Naive thymus-derived CD8-positive, alpha-beta T cell (primary cell): Measurements from ENCODE around the gene CD247. TPM values are rescaled to one million over a fixed set of nuclear protein-coding genes. Genes with fewer than 3 reads are reported as not detected.

Experiments
- ATAC-seq, 2 donors: fragments of 150-1000 bp; cut with Tn5 transposase in 1 of 2; sonication (Bioruptor Pico), chemical (Tn5 transposase) in 1 of 2; 1 replicate in 1 of 2; 2 replicates in 1 of 2; pipeline ENCODE4 v1.10.0; 2021; ENCODE audit warnings: mild to moderate bottlenecking in 2 of 2, moderate library complexity in 2 of 2
- POLR2A ChIA-PET: fragments of 350-600 bp; sonication (Branson Sonifier 250); formaldehyde crosslinking; loops from one replicate; lab custom pipeline; 2021; ENCODE audit warnings: antibody characterized with exemption; lab: Charles Lee
- DNase-seq, 10 donors: peaks; one replicate each; pipeline versions ENCODE4 v3.0.0 to v3.0.0-alpha.2; 2020 to 2022
- H3K27ac Mint-ChIP-seq, 10 donors: one replicate each; pipeline ENCODE4 v1.8.0; 2020 to 2022; ENCODE audit warnings: mild to moderate bottlenecking in 10 of 10, mixed read lengths in 10 of 10, moderate library complexity in 4 of 10, inconsistent platforms in 1 of 10
- H3K27me3 Mint-ChIP-seq, 5 donors: one replicate each; pipeline ENCODE4 v1.8.0; 2021 to 2022; ENCODE audit warnings: mixed read lengths in 5 of 5
- H3K36me3 Mint-ChIP-seq, 3 donors: one replicate each; pipeline ENCODE4 v1.8.0; 2020 to 2022; ENCODE audit warnings: mixed read lengths in 3 of 3, mild to moderate bottlenecking in 2 of 3, inconsistent platforms in 1 of 3
- H3K4me1 Mint-ChIP-seq, 4 donors: one replicate each; pipeline ENCODE4 v1.8.0; 2021 to 2022; ENCODE audit warnings: mixed read lengths in 4 of 4
- H3K4me3 Mint-ChIP-seq, 10 donors: one replicate each; pipeline ENCODE4 v1.8.0; 2020 to 2022; ENCODE audit warnings: mild to moderate bottlenecking in 10 of 10, mixed read lengths in 10 of 10, moderate library complexity in 6 of 10, inconsistent platforms in 1 of 10
- H3K9me3 Mint-ChIP-seq, 9 donors: one replicate each; pipeline ENCODE4 v1.8.0; 2020 to 2022; ENCODE audit warnings: mixed read lengths in 9 of 9, mild to moderate bottlenecking in 3 of 9, inconsistent platforms in 1 of 9, moderate library complexity in 1 of 9
- polyA plus RNA-seq, 3 donors: library from polyadenylated mRNA; unstranded; fragments of 300-500 nt; fragmentation: Illumina TruSeq; gene quantifications; one replicate each; pipeline ENCODE4 v1.2.3, GENCODE V29; 2021
- total RNA-seq, 8 experiments: library from RNA in 2 of 8; stranded (reverse) in 2 of 8; gene quantifications; one replicate each; pipeline ENCODE4 v1.2.3 and lab custom pipeline; 2021 to 2026

The CD247 gene
- total and polyA plus RNA-seq, 5 experiments from 2014 or later: 244 to 325 (median 308) TPM

DNA sequence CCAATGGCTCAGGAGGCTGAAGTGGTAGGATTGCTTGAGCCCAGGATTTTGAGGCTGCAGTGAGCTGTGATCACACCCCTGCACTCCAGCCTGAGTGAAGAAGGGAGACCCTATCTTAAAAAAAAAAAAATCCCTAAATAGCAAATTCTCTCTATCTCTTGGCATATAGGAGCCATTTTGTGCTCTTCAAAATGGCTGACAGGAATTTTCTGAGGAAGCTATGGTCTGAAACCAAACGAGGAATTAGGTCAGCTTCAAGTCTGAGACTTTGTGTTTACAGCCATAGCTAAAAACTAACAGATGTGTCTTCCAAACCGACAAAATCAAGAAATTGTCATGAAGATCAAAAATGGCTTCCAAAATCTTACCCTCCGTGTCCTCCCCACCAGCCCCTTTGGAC lies 10.6 kb downstream of the CD247 start:
- DNase-seq (no peak), ATAC-seq (no peak)
- H3K4me1 Mint-ChIP-seq: peaks cover 54 to 98% (median 93%) of the 10 kb centered on the region in 4 donors
- peaks cover 7 to 93% (median 32%) of the 10 kb centered on the region in 3 donors for H3K36me3 Mint-ChIP-seq
- peak overlapping the region in 7 of 10 donors; percentile 32 to 97 (median 61) for H3K27ac Mint-ChIP-seq
- H3K4me3 Mint-ChIP-seq: peak overlapping the region in 5 of 10 donors; percentile 15 to 27 (median 22)
- H3K27me3 Mint-ChIP-seq: no peaks in the 10 kb centered on the region
- POLR2A ChIA-PET: interaction anchor here (0.7 to 3.5 kb wide), 3 partner anchors 10 to 27 kb away, joined by 3 to 23 read pairs (median 4); partner anchors contain the start of gene CD247
- no peaks in the 10 kb centered on the region for H3K9me3 Mint-ChIP-seq

DNA sequence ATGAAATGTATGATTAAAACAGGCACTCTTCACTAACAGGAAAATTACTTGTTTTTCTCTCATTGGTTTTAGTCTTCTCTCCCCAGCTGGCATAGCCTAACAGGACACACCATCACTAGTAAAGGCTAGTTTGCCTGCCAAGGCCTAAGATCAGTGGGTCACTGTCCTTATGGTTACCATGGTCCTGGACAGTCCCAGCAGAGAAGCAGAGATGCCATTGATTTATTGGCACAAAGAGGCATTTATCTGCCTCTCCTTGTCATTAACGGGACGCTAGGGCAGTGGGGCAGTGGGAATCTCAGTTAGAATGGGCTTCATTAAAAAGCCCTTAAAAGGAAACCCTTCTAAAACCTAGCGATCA lies 13.9 kb downstream of the CD247 start:
- no peak for DNase-seq

DNA sequence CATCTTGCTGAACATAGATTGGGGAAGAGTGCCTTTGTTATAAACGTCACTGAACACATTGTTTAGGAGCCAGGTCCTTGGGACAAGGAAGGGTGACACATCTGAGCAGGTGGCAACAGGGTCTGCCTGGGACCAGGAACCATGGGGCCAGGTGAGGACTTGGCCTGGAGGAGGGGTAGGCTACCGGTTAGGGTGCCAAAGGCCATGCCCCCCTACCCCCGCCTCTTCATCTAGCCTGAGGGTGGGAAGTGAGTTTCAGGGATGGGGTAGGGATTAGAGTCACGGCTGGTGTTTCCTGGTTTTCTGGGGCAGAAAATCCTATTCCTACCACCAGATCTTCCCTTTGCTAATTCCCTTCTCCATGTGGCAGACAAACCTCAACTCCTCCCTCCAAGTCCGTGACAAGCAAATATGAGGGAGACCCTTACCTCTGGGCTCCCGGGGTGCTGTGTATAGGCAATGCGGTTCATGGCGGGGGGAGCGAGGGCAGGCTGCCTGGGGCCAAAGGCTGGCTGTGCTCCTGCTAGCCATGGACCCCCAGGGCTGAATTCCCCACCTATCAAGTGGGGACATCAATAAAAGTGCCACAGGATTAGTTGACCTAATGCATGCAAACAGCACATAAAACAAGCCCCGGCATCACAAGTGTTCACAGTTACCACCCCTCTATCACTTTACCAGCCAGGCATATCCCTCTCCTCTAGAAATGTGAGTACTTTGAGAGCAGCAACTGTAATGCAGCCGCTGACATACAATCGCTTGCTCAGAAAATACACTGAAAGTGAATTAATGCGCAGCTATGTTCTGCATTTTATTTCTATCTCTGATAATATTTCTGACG lies 14.5 kb downstream of the CD247 start:
- POLR2A ChIA-PET: interaction anchor here (1.0 to 4.8 kb wide), 2 partner anchors 12 to 49 kb away, joined by 3 to 42 read pairs; partner anchors contain the start of gene CD247
- no peak for DNase-seq
- Mint-ChIP-seq H3K36me3 (peaks cover 10 to 89% (median 18%) of the 10 kb centered on the region in 3 donors), H3K9me3 (no peaks in the 10 kb centered on the region), H3K27me3 (no peaks in the 10 kb centered on the region), H3K4me3 (peak overlapping the region in 9 of 10 donors; percentile 23 to 77 (median 54)), H3K4me1 (peaks cover 54 to 99% (median 94%) of the 10 kb centered on the region in 4 donors), H3K27ac (peak overlapping the region; percentile 51 to 97 (median 79))
- no peak for ATAC-seq

More for the DNA sequence above, 13.9 kb downstream of the CD247 start:
- Mint-ChIP-seq H3K36me3 (peaks cover 10 to 89% (median 23%) of the 10 kb centered on the region in 3 donors), H3K27ac (peak overlapping the region in 9 of 10 donors; percentile 34 to 97 (median 67)), H3K4me3 (peak overlapping the region in 6 of 10 donors; percentile 15 to 46 (median 24)), H3K4me1 (peaks cover 56 to 98% (median 95%) of the 10 kb centered on the region in 4 donors), H3K27me3 (no peaks in the 10 kb centered on the region), H3K9me3 (no peaks in the 10 kb centered on the region)
- no peak for ATAC-seq
- POLR2A ChIA-PET: interaction anchor here (0.5 to 2.4 kb wide), 6 partner anchors 10 to 57 kb away, joined by 3 to 9 read pairs (median 4); no protein-coding TSS in a partner anchor

DNA sequence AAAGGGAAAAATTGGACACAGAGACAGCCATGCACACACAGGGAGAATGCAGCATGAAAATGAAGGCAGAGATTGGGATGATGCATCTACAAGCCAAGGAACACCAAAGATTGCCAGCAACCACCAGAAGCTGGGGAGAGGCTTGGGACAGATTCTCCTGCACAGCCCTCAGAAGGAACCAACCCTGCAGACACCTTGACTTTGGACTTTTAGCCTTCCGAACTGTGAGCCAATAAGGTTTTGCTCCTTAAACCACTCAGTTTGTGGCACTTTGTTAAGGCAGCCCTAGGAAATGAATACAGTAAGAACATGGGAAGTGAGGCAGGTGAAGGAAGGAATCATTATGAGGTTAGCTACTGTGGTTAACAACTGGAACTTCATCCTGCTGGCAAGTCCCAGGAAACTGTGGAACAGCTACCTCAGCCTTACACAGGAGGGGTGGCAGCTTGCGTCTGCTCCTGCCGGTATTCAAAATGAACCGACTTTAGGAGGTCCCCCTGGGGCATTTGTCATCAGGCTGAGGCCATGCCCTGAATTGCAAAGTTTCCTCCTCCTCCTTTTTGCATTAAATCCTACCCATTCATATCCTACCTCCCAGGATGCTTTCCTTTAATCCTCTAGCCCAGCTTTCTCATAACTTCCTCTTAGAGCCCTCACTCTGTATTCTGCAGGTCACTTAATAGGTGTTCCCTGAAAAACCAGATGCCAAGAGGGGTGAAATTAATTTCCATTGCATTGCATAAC lies 15.4 kb downstream of the CD247 start:
- no peaks in the 10 kb centered on the region for H3K27me3 Mint-ChIP-seq
- ATAC-seq: no peak
- H3K27ac Mint-ChIP-seq: peak overlapping the region; percentile 23 to 97 (median 86)
- POLR2A ChIA-PET: interaction anchor here (1.0 to 4.8 kb wide), 2 partner anchors 13 to 48 kb away, joined by 3 to 42 read pairs; partner anchors contain the start of gene CD247
- DNase-seq: no peak
- peak overlapping the region; percentile 26 to 78 (median 61) for H3K4me3 Mint-ChIP-seq
- H3K9me3 Mint-ChIP-seq: no peaks in the 10 kb centered on the region
- H3K36me3 Mint-ChIP-seq: peaks cover 14 to 86% (median 15%) of the 10 kb centered on the region in 3 donors
- peaks cover 56 to 99% (median 93%) of the 10 kb centered on the region in 4 donors for H3K4me1 Mint-ChIP-seq

DNA sequence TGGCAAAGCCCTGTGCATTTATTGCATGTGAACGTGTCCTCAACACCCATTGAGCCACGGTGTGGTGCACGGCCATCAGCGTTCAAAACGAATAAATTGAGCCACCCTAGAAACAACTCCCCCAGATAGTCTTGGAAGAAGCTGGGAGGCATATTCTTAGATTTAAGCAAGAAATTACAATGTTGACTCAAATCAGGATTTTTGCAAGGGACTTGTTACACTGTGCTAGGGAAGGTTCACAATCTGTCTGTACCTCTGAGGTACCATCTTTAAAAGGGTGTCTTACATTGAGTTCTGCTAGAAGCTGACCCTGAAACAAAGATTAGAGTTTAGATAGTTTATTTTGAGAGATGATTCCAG lies 16.2 kb downstream of the CD247 start:
- DNase-seq (no peak), ATAC-seq (no peak)
- POLR2A ChIA-PET: interaction anchor here (4.8 kb wide), 1 partner anchor 14 kb away, joined by 42 read pairs; the partner anchor contains the start of gene CD247
- Mint-ChIP-seq H3K27ac (peak overlapping the region; percentile 71 to 97 (median 88)), H3K36me3 (peaks cover 13 to 84% (median 14%) of the 10 kb centered on the region in 3 donors), H3K9me3 (no peaks in the 10 kb centered on the region), H3K4me1 (peaks cover 59 to 99% (median 95%) of the 10 kb centered on the region in 4 donors), H3K4me3 (peak overlapping the region; percentile 45 to 78 (median 66)), H3K27me3 (no peaks in the 10 kb centered on the region)

DNA sequence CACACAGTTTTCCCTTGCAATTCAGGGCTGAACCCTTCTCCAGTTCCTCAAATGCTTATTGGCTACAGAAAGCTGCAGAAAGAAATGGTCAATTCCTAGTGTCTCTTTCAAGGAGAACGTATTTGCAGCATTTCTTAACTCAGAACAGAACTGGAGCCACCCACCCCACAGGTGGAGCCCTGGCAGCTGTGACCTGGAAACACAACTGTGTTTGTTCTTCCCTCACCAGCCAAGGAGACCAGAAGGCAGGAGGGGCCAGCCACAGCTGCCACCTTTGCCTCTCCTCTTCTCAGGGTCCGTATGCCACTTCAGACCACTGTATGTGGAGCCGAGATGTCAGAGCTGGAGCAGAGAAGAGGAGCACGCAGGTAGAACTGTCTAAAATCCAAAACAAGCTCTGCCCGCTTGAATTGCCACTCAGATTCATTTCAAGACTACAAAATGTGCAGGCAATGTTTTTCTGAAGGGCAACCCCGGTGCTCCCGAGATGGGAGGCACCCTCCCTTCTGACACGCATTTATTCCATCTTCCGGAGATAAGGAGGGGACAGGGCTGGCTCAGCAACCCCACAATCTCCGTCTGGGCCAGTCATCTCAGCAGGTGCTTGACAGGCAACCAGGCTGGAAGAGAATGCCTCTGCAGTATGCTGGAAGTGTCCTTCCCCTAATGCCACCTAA lies 16.7 kb downstream of the CD247 start:
- ATAC-seq: no peak
- Mint-ChIP-seq H3K4me3 (peak overlapping the region; percentile 45 to 78 (median 66)), H3K27me3 (no peaks in the 10 kb centered on the region), H3K9me3 (no peaks in the 10 kb centered on the region), H3K36me3 (peaks cover 8 to 84% (median 14%) of the 10 kb centered on the region in 3 donors), H3K27ac (peak overlapping the region; percentile 71 to 97 (median 88)), H3K4me1 (peaks cover 63 to 99% (median 95%) of the 10 kb centered on the region in 4 donors)
- no peak for DNase-seq
- POLR2A ChIA-PET: interaction anchor here (1.3 to 4.8 kb wide), 2 partner anchors 12 to 14 kb away, joined by 5 to 42 read pairs; partner anchors contain the start of gene CD247

DNA sequence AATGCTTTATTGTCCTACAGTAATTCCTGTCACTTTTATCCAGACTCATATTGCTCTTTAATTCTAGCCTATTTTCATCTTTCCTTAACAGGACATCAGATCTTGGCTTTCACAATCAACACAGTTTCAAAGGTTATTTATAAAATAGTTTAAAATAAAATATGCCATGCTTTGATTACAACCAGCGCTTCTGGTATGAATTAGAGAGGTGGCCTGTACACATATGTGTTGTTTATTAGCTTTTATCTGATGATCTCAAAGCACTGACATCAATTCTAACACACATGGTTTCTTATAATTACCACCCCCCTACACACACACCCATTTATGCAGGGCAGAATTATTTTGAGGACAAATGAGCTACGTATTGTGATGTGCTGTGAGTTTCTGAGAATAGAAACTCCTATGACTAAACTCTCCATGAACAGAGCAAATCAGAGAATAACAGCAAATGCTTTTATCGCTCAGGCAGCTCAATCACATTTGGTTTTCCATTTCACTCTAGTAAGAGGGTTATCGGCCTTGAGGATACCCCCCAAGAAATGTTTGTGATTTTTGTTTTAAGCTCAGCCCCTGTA lies 18.0 kb downstream of the CD247 start:
- POLR2A ChIA-PET: interaction anchor here (0.7 to 4.8 kb wide), 7 partner anchors 10 to 107 kb away, joined by 4 to 42 read pairs (median 5); partner anchors contain the start of gene CD247
- DNase-seq: no peak
- H3K36me3 Mint-ChIP-seq: peaks cover 8 to 86% (median 14%) of the 10 kb centered on the region in 3 donors

DNA sequence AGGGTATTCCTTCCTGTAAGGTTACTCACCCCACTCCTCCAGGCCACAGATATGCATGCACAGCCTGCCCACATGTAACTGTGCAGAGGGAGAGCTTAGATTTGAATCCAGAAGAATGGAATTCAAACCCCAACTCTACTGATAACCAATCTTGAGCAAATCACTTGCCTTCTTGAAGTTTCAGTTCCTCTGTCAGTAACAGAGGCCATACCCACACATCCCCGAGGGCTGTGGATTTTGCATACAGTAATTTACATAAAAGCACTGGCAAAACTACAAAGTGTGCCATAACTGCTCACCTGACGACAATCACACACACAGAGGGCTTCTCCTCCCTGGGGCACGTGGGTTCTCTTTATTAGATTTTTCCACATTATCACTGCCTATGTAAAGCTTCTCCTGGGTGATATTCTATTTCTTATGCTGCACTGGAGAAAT lies 18.6 kb downstream of the CD247 start:
- H3K27me3 Mint-ChIP-seq: peaks cover 0 to 2% (median 0%) of the 10 kb centered on the region in 5 donors
- DNase-seq (peak in 3 of 10 donors; percentile 37 to 46 (median 37)), ATAC-seq (peak; percentile 71 to 88)
- peak overlapping the region; percentile 10 to 73 (median 48) for H3K4me3 Mint-ChIP-seq
- peak overlapping the region; percentile 61 to 97 (median 80) for H3K27ac Mint-ChIP-seq
- POLR2A ChIA-PET: interaction anchor here (0.6 to 4.8 kb wide), 7 partner anchors 10 to 44 kb away, joined by 3 to 42 read pairs (median 4); partner anchors contain the start of gene CD247
- H3K4me1 Mint-ChIP-seq: peaks cover 66 to 100% (median 95%) of the 10 kb centered on the region in 4 donors
- H3K36me3 Mint-ChIP-seq: peaks cover 8 to 82% (median 14%) of the 10 kb centered on the region in 3 donors
- H3K9me3 Mint-ChIP-seq: no peaks in the 10 kb centered on the region

More for the DNA sequence above, 18.0 kb downstream of the CD247 start:
- Mint-ChIP-seq H3K4me1 (peaks cover 69 to 99% (median 96%) of the 10 kb centered on the region in 4 donors), H3K4me3 (peak overlapping the region; percentile 40 to 78 (median 67)), H3K27me3 (peaks cover 0 to 2% (median 0%) of the 10 kb centered on the region in 5 donors), H3K9me3 (no peaks in the 10 kb centered on the region), H3K27ac (peak overlapping the region; percentile 63 to 97 (median 88))
- ATAC-seq: peak in 1 of 2 donors; percentile 17

DNA sequence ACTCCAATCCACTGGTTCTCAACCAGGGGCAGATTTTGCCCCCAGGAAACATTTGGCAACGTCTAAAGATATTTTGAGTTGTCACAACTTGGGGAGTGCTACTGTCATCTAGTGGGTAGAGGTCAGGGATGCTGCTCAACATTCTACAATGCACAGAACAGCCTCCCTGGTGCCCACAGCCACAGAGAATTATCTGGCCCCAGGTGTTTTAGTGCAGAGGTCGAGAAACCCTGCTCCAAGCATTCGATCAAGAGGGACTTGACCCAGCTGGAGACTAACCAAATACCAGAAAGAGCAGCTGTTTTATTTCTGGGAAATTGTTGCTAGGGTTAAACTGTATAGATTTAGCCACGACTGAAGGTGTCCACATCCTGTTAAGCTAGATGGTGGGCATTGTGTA lies 19.2 kb downstream of the CD247 start:
- POLR2A ChIA-PET: interaction anchor here (0.6 to 4.8 kb wide), 5 partner anchors 9 to 44 kb away, joined by 3 to 42 read pairs (median 4); partner anchors contain the start of gene CD247
- ATAC-seq: peak in 1 of 2 donors; percentile 15
- Mint-ChIP-seq H3K9me3 (no peaks in the 10 kb centered on the region), H3K27ac (peak overlapping the region; percentile 61 to 97 (median 80)), H3K27me3 (peaks cover 0 to 2% (median 0%) of the 10 kb centered on the region in 5 donors), H3K36me3 (peaks cover 8 to 82% (median 14%) of the 10 kb centered on the region in 3 donors), H3K4me1 (peaks cover 61 to 100% (median 94%) of the 10 kb centered on the region in 4 donors), H3K4me3 (peak overlapping the region in 8 of 10 donors; percentile 10 to 67 (median 48))
- DNase-seq: no peak

DNA sequence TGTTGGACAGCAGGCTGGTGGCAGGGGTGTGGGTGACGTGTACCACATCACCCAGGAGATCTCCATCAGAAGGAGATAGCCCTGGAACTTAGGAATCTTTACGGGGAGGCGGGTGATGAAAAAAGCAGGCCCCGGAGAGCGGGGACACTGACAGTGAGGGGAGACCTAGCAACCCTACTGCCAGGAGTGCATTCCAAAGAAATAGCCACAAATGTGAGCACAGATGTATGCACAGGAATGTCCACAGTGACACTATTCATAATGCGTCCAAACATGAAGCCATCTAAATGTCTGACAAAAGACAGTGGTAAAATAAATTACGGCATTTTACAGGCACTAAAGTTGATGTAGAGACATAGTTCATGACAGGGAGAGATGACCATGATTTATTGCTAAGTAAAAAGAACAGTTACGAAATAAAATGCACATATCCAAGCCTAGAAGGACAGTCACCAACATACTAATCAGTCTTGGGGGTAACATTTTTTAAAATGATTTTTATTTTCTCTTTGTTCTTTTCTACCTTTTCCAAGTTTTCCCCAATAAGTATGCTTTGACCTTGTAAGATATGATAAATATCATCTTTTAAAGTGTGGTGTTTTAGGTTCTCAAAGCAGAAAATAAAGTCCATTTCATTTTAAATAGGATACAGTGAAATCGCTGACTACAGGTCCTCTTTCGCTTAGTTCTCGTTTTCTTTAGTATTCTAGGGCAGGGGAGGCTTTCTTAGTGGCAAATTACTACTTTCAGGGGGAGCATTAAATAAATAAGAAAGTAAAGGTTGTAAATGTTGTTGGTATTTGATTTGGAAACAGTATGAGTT lies 21.3 kb downstream of the CD247 start:
- H3K36me3 Mint-ChIP-seq: peaks cover 5 to 78% (median 6%) of the 10 kb centered on the region in 3 donors
- H3K4me1 Mint-ChIP-seq: peaks cover 57 to 100% (median 94%) of the 10 kb centered on the region in 4 donors
- peaks cover 0 to 3% (median 0%) of the 10 kb centered on the region in 5 donors for H3K27me3 Mint-ChIP-seq
- H3K9me3 Mint-ChIP-seq: no peaks in the 10 kb centered on the region
- ATAC-seq (no peak), DNase-seq (no peak)
- peak overlapping the region in 6 of 10 donors; percentile 7 to 48 (median 27) for H3K4me3 Mint-ChIP-seq
- peak overlapping the region; percentile 63 to 97 (median 82) for H3K27ac Mint-ChIP-seq
- POLR2A ChIA-PET: interaction anchor here (0.7 to 1.4 kb wide), 5 partner anchors 9 to 43 kb away, joined by 3 to 4 read pairs (median 3); no protein-coding TSS in a partner anchor
